CD8-positive, alpha-beta memory T cell (primary cell): ENCODE results near the gene AEBP1. TPM values are rescaled to one million over a fixed set of nuclear protein-coding genes. Genes with fewer than 3 reads are reported as not detected.
A peak's percentile ranks its signal among the peaks of the same experiment; 100 is the strongest.

Experiments
- CTCF ChIA-PET: fragments of 350-600 bp; sonication (Branson Sonifier 250); formaldehyde crosslinking; loops from one replicate; lab custom pipeline; 2021; ENCODE audit warnings: antibody characterized with exemption; lab: Charles Lee
- POLR2A ChIA-PET: fragments of 350-600 bp; sonication (Branson Sonifier 250); formaldehyde crosslinking; loops from one replicate; lab custom pipeline; 2021; ENCODE audit warnings: antibody characterized with exemption; lab: Charles Lee
- DNase-seq, 5 donors: peaks; one replicate each; pipeline versions ENCODE4 v3.0.0 to v3.0.0-alpha.2; 2020 to 2022; ENCODE audit warnings: mixed read lengths in 1 of 5
- H3K27ac ChIP-seq: one replicate; pipeline ENCODE4 v1.7.0; 2013; ENCODE audit warnings: low read depth, mild to moderate bottlenecking, low read length, moderate library complexity
- H3K27me3 ChIP-seq: 2 replicates; pipeline ENCODE4 v1.7.0; 2013; ENCODE audit warnings: low read length, mild to moderate bottlenecking; ENCODE audit not compliant: insufficient read depth, poor library complexity, severe bottlenecking
- H3K36me3 ChIP-seq: 2 replicates; pipeline ENCODE4 v1.7.0; 2013; ENCODE audit warnings: mild to moderate bottlenecking, low read length, moderate library complexity; ENCODE audit not compliant: insufficient read depth
- H3K4me1 ChIP-seq: 2 replicates; pipeline ENCODE4 v1.7.0; 2013; ENCODE audit warnings: mild to moderate bottlenecking, low read length, moderate library complexity; ENCODE audit not compliant: insufficient read depth
- H3K4me3 ChIP-seq: 2 replicates; pipeline ENCODE4 v1.7.0; 2013; ENCODE audit warnings: mild to moderate bottlenecking, low read length
- H3K9me3 ChIP-seq: 2 replicates; pipeline ENCODE4 v1.7.0; 2013; ENCODE audit warnings: mild to moderate bottlenecking, low read length
- H3K27ac Mint-ChIP-seq, 8 donors: one replicate each; pipeline ENCODE4 v1.8.0; 2020 to 2021; ENCODE audit warnings: mixed read lengths in 8 of 8, mild to moderate bottlenecking in 6 of 8, inconsistent platforms in 3 of 8, moderate library complexity in 3 of 8
- H3K27me3 Mint-ChIP-seq, 2 donors: one replicate each; pipeline ENCODE4 v1.8.0; 2020 to 2021; ENCODE audit warnings: mixed read lengths in 2 of 2, mild to moderate bottlenecking in 1 of 2, moderate library complexity in 1 of 2
- H3K36me3 Mint-ChIP-seq, 3 donors: one replicate each; pipeline ENCODE4 v1.8.0; 2020 to 2021; ENCODE audit warnings: mixed read lengths in 3 of 3, inconsistent platforms in 1 of 3, mild to moderate bottlenecking in 1 of 3
- H3K4me1 Mint-ChIP-seq, 3 donors: one replicate each; pipeline ENCODE4 v1.8.0; 2020 to 2021; ENCODE audit warnings: mixed read lengths in 3 of 3, inconsistent platforms in 1 of 3, mild to moderate bottlenecking in 1 of 3
- H3K4me3 Mint-ChIP-seq, 7 donors: one replicate each; pipeline ENCODE4 v1.8.0; 2020 to 2021; ENCODE audit warnings: mixed read lengths in 7 of 7, mild to moderate bottlenecking in 6 of 7, moderate library complexity in 4 of 7, inconsistent platforms in 2 of 7
- H3K9me3 Mint-ChIP-seq, 5 donors: one replicate each; pipeline ENCODE4 v1.8.0; 2020 to 2022; ENCODE audit warnings: mixed read lengths in 5 of 5, mild to moderate bottlenecking in 3 of 5, moderate library complexity in 2 of 5, inconsistent platforms in 1 of 5
- polyA plus RNA-seq: library from polyadenylated mRNA; unstranded; fragments of 300-500 nt; fragmentation: Illumina TruSeq; gene quantifications from one replicate; pipeline ENCODE4 v1.2.3, GENCODE V29; 2021
- total RNA-seq, 2 experiments: library from RNA; stranded (reverse); gene quantifications; one replicate each; pipeline ENCODE4 v1.2.3, GENCODE V29; 2021

AEBP1 gene
- total and polyA plus RNA-seq, 3 experiments from 2014 or later, result 1.6 to 8.9 (median 8.4) TPM

DNA sequence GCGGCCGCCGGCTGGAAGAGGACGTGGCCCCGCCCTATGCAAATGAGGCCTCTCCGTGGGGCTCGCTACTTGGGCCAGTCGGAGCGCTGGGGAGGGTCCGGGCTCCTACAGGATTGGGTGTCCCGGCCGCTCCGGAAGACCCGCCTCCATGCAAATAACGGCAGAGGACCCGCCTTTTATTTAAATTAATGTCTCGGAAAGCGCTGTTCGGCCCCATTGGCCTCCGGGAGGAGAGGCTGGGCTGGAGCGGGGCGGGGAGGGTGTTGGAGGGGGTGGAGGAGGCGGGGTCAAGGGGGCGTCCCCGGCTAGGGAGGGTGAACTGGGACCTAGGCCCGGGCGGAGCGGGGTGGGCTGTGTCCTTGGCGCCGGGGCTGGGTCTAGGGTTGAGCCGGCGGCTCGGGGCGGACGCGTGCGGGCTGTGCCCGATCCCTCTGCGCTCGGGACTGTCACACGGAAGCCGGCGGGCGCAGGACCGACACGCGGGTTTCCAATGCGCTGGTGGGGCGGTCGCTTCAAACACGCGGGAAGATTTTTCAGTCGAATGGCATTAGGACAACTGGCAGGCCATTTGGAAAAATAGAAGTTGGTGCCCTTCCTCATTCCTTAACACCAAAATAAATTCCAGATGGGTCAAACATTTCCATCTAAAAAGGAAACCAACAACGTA, 21.5 kb upstream of the AEBP1 start:
- Histone ChIP-seq H3K4me1 (peaks cover 19% of the 10 kb centered on the region), H3K27ac (peak overlapping the region; percentile 67), H3K36me3 (peaks cover 24% of the 10 kb centered on the region), H3K27me3 (no peaks in the 10 kb centered on the region), H3K9me3 (no peaks in the 10 kb centered on the region), H3K4me3 (peak overlapping the region; percentile 48)
- H3K9me3 Mint-ChIP-seq, result no peaks in the 10 kb centered on the region
- H3K4me3 Mint-ChIP-seq, result peak overlapping the region; percentile 80 to 95 (median 91)
- peak; percentile 97 to 99 (median 98) for DNase-seq
- H3K4me1 Mint-ChIP-seq, result peaks cover 13 to 43% (median 22%) of the 10 kb centered on the region in 3 donors
- H3K36me3 Mint-ChIP-seq, result peaks cover 5 to 38% (median 9%) of the 10 kb centered on the region in 3 donors
- ChIA-PET POLR2A (interaction anchor here (0.5 kb wide), 1 partner anchor 367 kb away, joined by 3 read pairs; no protein-coding TSS in a partner anchor), CTCF (no interaction called here)
- peaks cover 0 to 1% of the 10 kb centered on the region in 2 donors for H3K27me3 Mint-ChIP-seq
- peak overlapping the region; percentile 50 to 90 (median 80) for H3K27ac Mint-ChIP-seq

DNA sequence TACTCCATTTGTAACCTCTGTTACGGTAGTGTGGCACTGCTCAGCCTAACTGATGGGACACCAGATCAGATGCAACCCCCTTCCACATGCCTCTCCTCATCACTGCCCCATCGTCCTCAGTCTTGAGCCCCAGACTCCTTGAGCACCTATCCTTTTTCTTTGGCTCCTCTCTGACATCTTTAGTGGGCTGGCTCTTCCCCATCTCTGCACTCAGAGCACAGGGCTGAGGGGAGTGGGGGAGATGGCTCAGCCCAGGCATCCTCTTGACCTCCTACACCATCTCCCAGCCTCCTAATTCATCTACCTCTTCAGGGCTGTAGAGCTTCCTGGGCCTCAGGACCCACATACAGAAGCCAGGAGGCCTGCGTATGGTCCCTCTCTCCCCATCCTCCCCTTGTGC, 20.3 kb upstream of the AEBP1 start:
- Histone ChIP-seq H3K27ac (no peak overlapping the region), H3K4me3 (no peak overlapping the region), H3K27me3 (no peaks in the 10 kb centered on the region), H3K4me1 (peaks cover 19% of the 10 kb centered on the region), H3K9me3 (no peaks in the 10 kb centered on the region), H3K36me3 (peaks cover 12% of the 10 kb centered on the region)
- ChIA-PET POLR2A (no interaction called here), CTCF (no interaction called here)
- Mint-ChIP-seq H3K9me3 (no peaks in the 10 kb centered on the region), H3K27ac (peak overlapping the region; percentile 29 to 92 (median 76)), H3K4me1 (peaks cover 9 to 34% (median 16%) of the 10 kb centered on the region in 3 donors), H3K4me3 (peak overlapping the region; percentile 59 to 95 (median 90)), H3K36me3 (peaks cover 3 to 26% (median 5%) of the 10 kb centered on the region in 3 donors), H3K27me3 (peaks cover 0 to 1% of the 10 kb centered on the region in 2 donors)
- peak in 1 of 5 donors; percentile 38 for DNase-seq

DNA sequence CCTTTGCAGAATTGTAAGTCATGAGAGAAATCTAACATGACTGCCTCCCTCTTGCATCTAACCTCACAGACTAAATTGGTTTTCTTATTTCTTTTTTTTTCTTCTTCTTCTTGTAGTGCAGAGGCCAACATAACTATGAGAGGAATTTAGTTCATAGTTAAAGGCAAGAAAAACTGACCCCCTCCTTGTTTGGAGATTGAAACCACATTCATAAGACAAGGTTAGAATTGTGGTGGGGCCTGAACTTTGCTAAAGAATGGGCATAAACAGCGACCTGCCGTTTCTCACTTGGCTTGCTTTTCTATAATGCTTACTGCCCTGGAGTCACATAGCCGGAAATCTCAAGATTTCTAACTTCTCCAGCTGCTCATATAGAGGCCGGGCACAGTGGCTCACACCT, 19.4 kb upstream of the AEBP1 start:
- no peak overlapping the region for H3K4me3 ChIP-seq
- ChIA-PET CTCF (no interaction called here), POLR2A (interaction anchor here (0.6 to 1.2 kb wide), 2 partner anchors 40 to 64 kb away, joined by 3 read pairs; partner anchors contain the start of gene DBNL)

DNA sequence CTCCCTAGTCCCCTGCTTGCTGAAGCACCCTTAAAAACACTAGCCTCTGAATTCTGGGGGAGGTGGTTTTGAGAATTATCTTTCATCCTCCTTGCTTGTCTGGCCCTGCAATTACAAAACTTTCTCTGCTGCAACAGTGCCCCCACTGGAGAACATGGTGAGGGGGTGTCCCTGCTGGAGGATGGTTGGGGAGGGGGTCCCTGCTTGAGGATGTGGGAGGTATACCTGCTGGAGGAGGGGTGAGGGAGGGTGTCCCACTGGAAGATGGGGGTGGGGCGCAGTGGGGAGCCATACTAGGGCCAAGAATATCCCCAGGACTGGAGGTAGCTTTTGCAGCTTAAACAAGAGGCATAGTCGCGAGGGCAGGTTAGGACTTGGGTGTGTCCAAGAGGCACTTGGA, 18.6 kb upstream of the AEBP1 start:
- Mint-ChIP-seq H3K4me1 (peaks cover 9 to 23% (median 16%) of the 10 kb centered on the region in 3 donors), H3K36me3 (peaks cover 3 to 11% (median 5%) of the 10 kb centered on the region in 3 donors), H3K27ac (no peak overlapping the region), H3K4me3 (peak overlapping the region in 1 of 7 donors; percentile 34), H3K27me3 (no peaks in the 10 kb centered on the region), H3K9me3 (no peaks in the 10 kb centered on the region)
- Histone ChIP-seq H3K27ac (no peak overlapping the region), H3K27me3 (no peaks in the 10 kb centered on the region), H3K4me1 (peaks cover 10% of the 10 kb centered on the region), H3K9me3 (no peaks in the 10 kb centered on the region), H3K36me3 (no peaks in the 10 kb centered on the region), H3K4me3 (no peak overlapping the region)
- POLR2A ChIA-PET, result interaction anchor here (0.6 to 1.2 kb wide), 2 partner anchors 41 to 65 kb away, joined by 3 read pairs; partner anchors contain the start of gene DBNL
- CTCF ChIA-PET, result no interaction called here
- DNase-seq, result peak in 1 of 5 donors; percentile 23

More for the DNA sequence above, 19.4 kb upstream of the AEBP1 start:
- H3K27me3 Mint-ChIP-seq, result peaks cover 0 to 1% of the 10 kb centered on the region in 2 donors
- peak overlapping the region in 5 of 8 donors; percentile 41 to 82 (median 57) for H3K27ac Mint-ChIP-seq
- Histone ChIP-seq H3K27me3 (no peaks in the 10 kb centered on the region), H3K36me3 (peaks cover 6% of the 10 kb centered on the region), H3K4me1 (peaks cover 19% of the 10 kb centered on the region), H3K27ac (no peak overlapping the region), H3K9me3 (no peaks in the 10 kb centered on the region)
- peak in 1 of 5 donors; percentile 12 for DNase-seq
- no peaks in the 10 kb centered on the region for H3K9me3 Mint-ChIP-seq
- H3K4me1 Mint-ChIP-seq, result peaks cover 9 to 32% (median 16%) of the 10 kb centered on the region in 3 donors
- peaks cover 3 to 20% (median 5%) of the 10 kb centered on the region in 3 donors for H3K36me3 Mint-ChIP-seq
- H3K4me3 Mint-ChIP-seq, result peak overlapping the region in 2 of 7 donors; percentile 90 to 95

DNA sequence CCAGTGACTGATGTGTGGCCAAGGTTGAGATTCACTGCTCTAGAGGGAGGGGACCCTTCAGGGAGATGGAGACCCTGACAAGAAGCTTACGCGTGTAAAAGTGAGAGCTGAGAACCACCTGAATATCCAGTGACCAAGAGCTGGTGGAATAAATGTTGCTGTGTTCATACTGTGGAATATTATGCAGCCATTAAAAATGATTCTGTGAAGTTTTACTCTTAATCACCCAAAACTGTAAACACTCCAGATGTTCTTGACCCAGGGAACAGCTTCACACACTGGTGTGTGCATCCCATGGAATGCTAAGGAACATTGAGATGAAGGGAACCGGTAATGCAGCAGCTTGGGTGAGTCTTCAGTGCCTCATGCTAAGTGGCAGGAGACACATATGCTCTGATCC, 17.5 kb upstream of the AEBP1 start:
- no peak overlapping the region for H3K4me3 ChIP-seq
- ChIA-PET CTCF (no interaction called here), POLR2A (interaction anchor here (1.3 kb wide), 1 partner anchor 18 kb away, joined by 3 read pairs; no protein-coding TSS in a partner anchor)
- H3K4me1 ChIP-seq, result no peaks in the 10 kb centered on the region
- Mint-ChIP-seq H3K27ac (no peak overlapping the region), H3K36me3 (peaks cover 0 to 2% (median 0%) of the 10 kb centered on the region in 3 donors), H3K4me1 (peaks cover 0 to 13% (median 7%) of the 10 kb centered on the region in 3 donors), H3K4me3 (peak overlapping the region in 1 of 7 donors; percentile 45), H3K27me3 (peaks cover 0 to 4% of the 10 kb centered on the region in 2 donors), H3K9me3 (no peaks in the 10 kb centered on the region)
- no peaks in the 10 kb centered on the region for H3K9me3 ChIP-seq
- no peak for DNase-seq
- no peaks in the 10 kb centered on the region for H3K36me3 ChIP-seq
- H3K27me3 ChIP-seq, result no peaks in the 10 kb centered on the region
- H3K27ac ChIP-seq, result no peak overlapping the region

GRCh38 chr7:44087911-44088838, 16.0 kb upstream of the AEBP1 start:
- H3K36me3 ChIP-seq, result no peaks in the 10 kb centered on the region
- H3K9me3 ChIP-seq, result no peaks in the 10 kb centered on the region
- DNase-seq, result peak in 1 of 5 donors; percentile 30
- no peak overlapping the region for H3K4me3 Mint-ChIP-seq
- no peaks in the 10 kb centered on the region for H3K4me1 ChIP-seq
- H3K27ac Mint-ChIP-seq, result peak overlapping the region in 1 of 8 donors; percentile 70
- H3K4me1 Mint-ChIP-seq, result peaks cover 0 to 5% (median 3%) of the 10 kb centered on the region in 3 donors
- peaks cover 0 to 4% of the 10 kb centered on the region in 2 donors for H3K27me3 Mint-ChIP-seq
- H3K27ac ChIP-seq, result no peak overlapping the region
- ChIA-PET CTCF (no interaction called here), POLR2A (no interaction called here)
- H3K27me3 ChIP-seq, result no peaks in the 10 kb centered on the region
- no peak overlapping the region for H3K4me3 ChIP-seq
- H3K9me3 Mint-ChIP-seq, result no peaks in the 10 kb centered on the region
- H3K36me3 Mint-ChIP-seq, result no peaks in the 10 kb centered on the region

- Mint-ChIP-seq H3K36me3 (no peaks in the 10 kb centered on the region), H3K9me3 (no peaks in the 10 kb centered on the region)
- CTCF ChIA-PET, result interaction anchor here (0.8 kb wide), 1 partner anchor 30 kb away, joined by 3 read pairs; the partner anchor contains the start of gene POLD2
These were observed 11.0 kb upstream of the AEBP1 start for GRCh38 chr7:44093102-44093641.

More at GRCh38 chr7:44093102-44093641, 11.0 kb upstream of the AEBP1 start:
- no peak overlapping the region for H3K4me3 ChIP-seq
- H3K36me3 ChIP-seq, result no peaks in the 10 kb centered on the region
- Mint-ChIP-seq H3K4me3 (no peak overlapping the region), H3K27me3 (peaks cover 4 to 5% of the 10 kb centered on the region in 2 donors), H3K4me1 (no peaks in the 10 kb centered on the region), H3K27ac (peak overlapping the region in 1 of 8 donors; percentile 69)
- H3K4me1 ChIP-seq, result no peaks in the 10 kb centered on the region
- POLR2A ChIA-PET, result no interaction called here
- H3K27me3 ChIP-seq, result no peaks in the 10 kb centered on the region
- no peaks in the 10 kb centered on the region for H3K9me3 ChIP-seq
- H3K27ac ChIP-seq, result no peak overlapping the region
- peak in 1 of 5 donors; percentile 10 for DNase-seq
